ENCODE measurements around the gene UGT8.
"Not testable (repeated sequence)": the region's sequence is repeated elsewhere in the genome, so short reads cannot be mapped to it uniquely, and the experiment has no call there.

Gene UGT8

GRCh38 chr4:114598191-114599121, at the start of gene UGT8:
TSS of gene UGT8 (plus strand) at chr4:114598807. CDS start at chr4:114622881, 24,074 bp downstream.
- DNase-seq (ENCODE audit: low read depth): no peak

- DNase-seq (ENCODE audit: low read depth): no peak
Observed at GRCh38 chr4:114549638-114550037, 49.0 kb upstream of the UGT8 start.

DNA sequence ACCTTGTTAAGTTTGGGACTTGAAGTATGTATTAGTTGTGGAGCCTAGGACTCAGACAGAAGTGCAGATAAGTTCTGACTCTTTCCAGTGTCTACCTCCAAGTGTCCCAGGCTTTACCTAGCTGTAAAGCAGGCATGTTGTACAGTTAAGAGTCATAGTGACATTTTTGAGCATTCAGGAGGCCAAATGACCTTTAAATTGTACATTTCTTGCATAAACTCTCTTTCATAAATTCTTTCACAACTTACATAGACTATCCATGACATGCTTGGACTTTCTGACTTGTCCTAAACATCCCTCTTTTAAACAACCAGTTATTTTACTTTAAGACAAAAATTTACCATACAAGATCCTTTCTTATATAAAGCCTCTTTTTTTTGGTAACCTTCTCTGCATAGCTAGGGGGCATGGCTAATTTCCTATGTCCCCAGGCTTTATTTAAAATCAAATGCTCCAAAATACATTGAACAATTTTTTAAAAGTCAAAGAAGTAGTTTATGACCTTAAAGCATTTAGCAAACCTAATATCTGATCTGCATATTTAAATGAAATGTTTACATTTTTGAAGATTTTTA, 40.1 kb upstream of the UGT8 start:
- DNase-seq (ENCODE audit: low read depth): no peak

DNA sequence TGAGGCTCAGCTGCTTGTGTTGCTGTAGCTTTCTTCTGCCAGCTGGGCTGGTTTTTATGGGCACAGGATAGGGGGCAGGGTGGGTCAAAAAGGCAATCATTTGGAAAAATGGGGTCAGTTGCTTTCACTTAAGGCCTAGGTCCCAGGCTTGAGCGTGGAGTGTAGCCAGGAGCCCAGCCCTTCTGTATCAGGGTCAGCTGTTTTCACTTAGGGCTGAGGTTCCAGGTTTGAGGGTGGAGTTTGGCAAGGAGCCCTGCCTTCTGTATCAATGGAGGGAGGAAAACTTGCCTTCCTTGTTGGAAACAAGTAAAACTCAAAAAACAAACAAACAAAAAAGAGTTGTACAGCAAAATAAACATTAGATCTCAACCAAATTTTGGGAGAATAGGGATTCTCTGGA, 37.0 kb upstream of the UGT8 start:
- no peak for DNase-seq (ENCODE audit: low read depth)

GRCh38 chr4:114562176-114562904, 36.3 kb upstream of the UGT8 start:
- no peak for DNase-seq (ENCODE audit: low read depth)

GRCh38 chr4:114563536-114564315, 34.9 kb upstream of the UGT8 start:
- DNase-seq (ENCODE audit: low read depth): no peak

DNA sequence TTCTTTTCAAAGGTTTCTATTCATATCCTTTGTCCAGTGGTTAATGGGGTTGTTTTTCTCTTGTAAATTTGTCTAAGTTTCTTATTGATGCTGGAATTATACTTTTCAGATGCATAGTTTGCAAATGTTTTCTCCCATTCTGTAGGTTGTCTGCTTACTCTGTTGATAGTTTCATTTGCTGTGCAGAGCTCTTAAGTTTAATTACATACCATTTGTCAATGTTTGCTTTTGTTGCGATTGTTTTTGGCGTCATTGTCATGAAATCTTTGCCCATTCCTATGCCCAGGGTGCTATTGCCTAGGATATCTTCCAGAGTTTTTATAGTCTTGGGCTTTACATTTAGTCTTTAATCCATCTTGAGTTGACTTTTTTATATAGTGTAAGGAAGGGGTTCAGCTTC, 21.2 kb upstream of the UGT8 start:
- DNase-seq (ENCODE audit: low read depth): no peak

DNA sequence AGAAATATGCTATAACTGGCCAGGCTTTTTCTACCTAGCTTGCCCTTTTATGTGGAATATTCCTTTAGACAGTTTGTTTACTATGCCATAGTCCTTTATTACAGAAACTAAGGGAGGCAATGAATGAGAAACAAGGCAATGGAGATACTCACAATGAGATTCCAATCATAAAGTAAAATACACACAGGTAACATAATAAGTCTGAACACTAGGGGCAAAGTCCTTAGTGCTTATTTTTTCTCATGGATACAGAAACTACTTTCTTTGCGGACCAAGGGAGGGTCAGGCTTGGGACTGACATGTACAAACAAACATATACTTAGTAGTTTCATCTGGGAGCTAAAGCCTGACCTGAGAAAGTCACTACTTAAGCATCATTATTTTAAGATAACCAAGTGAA, 16.0 kb upstream of the UGT8 start:
- no peak for DNase-seq (ENCODE audit: low read depth)

DNA sequence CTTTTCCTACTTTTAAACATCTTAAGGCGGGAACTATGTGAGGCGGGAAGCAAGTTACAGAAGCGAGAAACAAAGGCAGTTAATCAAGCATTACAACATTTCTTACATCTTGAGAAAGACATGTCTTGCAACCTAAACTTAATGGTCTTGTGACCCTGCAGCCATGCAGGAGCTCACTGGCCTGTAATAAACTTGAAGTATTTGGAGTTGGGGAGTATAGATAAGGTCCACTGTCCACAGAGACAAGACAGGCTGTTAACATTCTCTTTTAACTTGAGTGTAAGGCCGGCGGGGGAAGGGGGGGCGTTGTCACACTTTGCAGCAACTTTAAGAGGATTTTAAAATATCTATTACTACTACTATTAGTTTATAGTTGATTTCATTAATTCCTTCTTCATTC, 10.3 kb upstream of the UGT8 start:
- DNase-seq (ENCODE audit: low read depth): no peak

GRCh38 chr4:114590360-114590759, 8.2 kb upstream of the UGT8 start:
- DNase-seq (ENCODE audit: low read depth): not testable (repeated sequence)

GRCh38 chr4:114593526-114593925, 5.1 kb upstream of the UGT8 start:
- DNase-seq (ENCODE audit: low read depth): no peak

- no peak for DNase-seq (ENCODE audit: low read depth)
Observed at GRCh38 chr4:114595207-114595606, 3.4 kb upstream of the UGT8 start.

DNA sequence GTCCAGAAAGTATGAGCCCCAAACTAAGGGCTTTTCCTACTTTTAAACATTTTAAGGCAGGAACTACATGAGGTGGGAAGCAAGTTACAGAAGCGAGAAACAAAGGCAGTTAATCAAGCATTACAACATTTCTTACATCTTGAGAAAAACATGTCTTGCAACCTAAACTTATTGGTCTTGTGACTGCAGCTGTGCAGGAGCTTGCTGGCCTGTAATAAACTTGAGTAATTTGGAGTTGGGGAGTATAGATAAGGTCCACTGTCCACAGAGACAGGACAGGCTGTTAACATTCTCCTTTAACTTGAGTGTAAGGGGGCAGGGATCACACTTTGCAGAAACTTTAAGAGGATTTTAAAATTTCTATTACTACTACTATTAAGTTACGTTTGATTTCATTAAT, 2.7 kb upstream of the UGT8 start:
- no peak for DNase-seq (ENCODE audit: low read depth)

- no peak for DNase-seq (ENCODE audit: low read depth)
Observed at GRCh38 chr4:114597410-114598115, 1.0 kb upstream of the UGT8 start.

GRCh38 chr4:114599231-114599902, 760 bp downstream of the UGT8 start:
- DNase-seq (ENCODE audit: low read depth): no peak

- no peak for DNase-seq (ENCODE audit: low read depth)
Observed at GRCh38 chr4:114599903-114600552, 1.4 kb downstream of the UGT8 start.

GRCh38 chr4:114600672-114601071, 2.1 kb downstream of the UGT8 start:
- no peak for DNase-seq (ENCODE audit: low read depth)

- no peak for DNase-seq (ENCODE audit: low read depth)
Observed at GRCh38 chr4:114601304-114602052, 2.9 kb downstream of the UGT8 start.

GRCh38 chr4:114603497-114603896, 4.9 kb downstream of the UGT8 start:
- no peak for DNase-seq (ENCODE audit: low read depth)

GRCh38 chr4:114606245-114606644, 7.6 kb downstream of the UGT8 start:
- DNase-seq (ENCODE audit: low read depth): no peak

Data from T-helper 22 cell (primary cell).